ENCODE data around the gene KRTAP21-3.
"Not testable (repeated sequence)": the region's sequence is repeated elsewhere in the genome, so short reads cannot be mapped to it uniquely, and the experiment has no call there.

Gene KRTAP21-3

GRCh38 chr21:30718239-30718909 is at the start of gene KRTAP21-3:
TSS of gene KRTAP21-3 (minus strand) at chr21:30718777. CDS start at chr21:30718759, 18 bp downstream.
- DNase-seq, result no peak

GRCh38 chr21:30760776-30761175 is 42.2 kb upstream of the KRTAP21-3 start:
- DNase-seq, result no peak

- DNase-seq, result no peak
Measured at GRCh38 chr21:30758306-30758705, 39.7 kb upstream of the KRTAP21-3 start.

- DNase-seq, result not testable (repeated sequence)
Measured at GRCh38 chr21:30755328-30755727, 36.8 kb upstream of the KRTAP21-3 start, which contains the start of gene KRTAP21-1. TSS of gene KRTAP21-1 (minus strand) at chr21:30755428. CDS start at chr21:30755378, 50 bp downstream.

- DNase-seq, result no peak
Measured at GRCh38 chr21:30747159-30747558, 28.6 kb upstream of the KRTAP21-3 start, which contains the start of gene KRTAP21-2. TSS of gene KRTAP21-2 (minus strand) at chr21:30747259. CDS start at chr21:30747202, 57 bp downstream.

- no peak for DNase-seq
Measured at GRCh38 chr21:30740462-30740861, 21.9 kb upstream of the KRTAP21-3 start.

GRCh38 chr21:30733026-30733425 is 14.4 kb upstream of the KRTAP21-3 start:
- DNase-seq, result no peak

- no peak for DNase-seq
Measured at GRCh38 chr21:30726726-30727125, 8.1 kb upstream of the KRTAP21-3 start.

- DNase-seq, result no peak
Measured at GRCh38 chr21:30719401-30719800, 824 bp upstream of the KRTAP21-3 start.

GRCh38 chr21:30717105-30717504 is 1.5 kb downstream of the KRTAP21-3 start:
- no peak for DNase-seq

- no peak for DNase-seq
Measured at GRCh38 chr21:30714946-30715345, 3.6 kb downstream of the KRTAP21-3 start.

GRCh38 chr21:30714456-30714855 is 4.1 kb downstream of the KRTAP21-3 start:
- DNase-seq, result no peak

- DNase-seq, result no peak
Measured at GRCh38 chr21:30713766-30714165, 4.8 kb downstream of the KRTAP21-3 start.

- no peak for DNase-seq
Measured at GRCh38 chr21:30710499-30710898, 8.1 kb downstream of the KRTAP21-3 start.

- DNase-seq, result no peak
Measured at GRCh38 chr21:30707409-30707808, 11.2 kb downstream of the KRTAP21-3 start.

GRCh38 chr21:30695956-30696355 is 22.6 kb downstream of the KRTAP21-3 start:
- no peak for DNase-seq

GRCh38 chr21:30689822-30690221 is 28.8 kb downstream of the KRTAP21-3 start:
- no peak for DNase-seq

- DNase-seq, result no peak
Measured at GRCh38 chr21:30684506-30684905, 34.1 kb downstream of the KRTAP21-3 start.

GRCh38 chr21:30680586-30680985 is 38.0 kb downstream of the KRTAP21-3 start:
- no peak for DNase-seq

- DNase-seq, result no peak
Measured at GRCh38 chr21:30676737-30677136, 41.8 kb downstream of the KRTAP21-3 start.

- DNase-seq, result no peak
Measured at GRCh38 chr21:30674312-30674711, 44.3 kb downstream of the KRTAP21-3 start.

GRCh38 chr21:30672985-30673650 is 45.5 kb downstream of the KRTAP21-3 start:
- DNase-seq, result no peak

GRCh38 chr21:30668776-30669175 is 49.8 kb downstream of the KRTAP21-3 start:
- DNase-seq, result no peak
